HL-60/S4 (cell line): ENCODE data around the gene TTLL12.
"Not testable (repeated sequence)": the region's sequence is repeated elsewhere in the genome, so short reads cannot be mapped to it uniquely, and the experiment has no call there.

Source experiments
- in situ Hi-C: fragments of 300-500 bp; cut with MboI; formaldehyde crosslinking; loops from 2 replicates; pipeline ENCODE4 v1.14.3; 2022; ENCODE audit warnings: low sequenced_read_pairs

The TTLL12 gene

DNA sequence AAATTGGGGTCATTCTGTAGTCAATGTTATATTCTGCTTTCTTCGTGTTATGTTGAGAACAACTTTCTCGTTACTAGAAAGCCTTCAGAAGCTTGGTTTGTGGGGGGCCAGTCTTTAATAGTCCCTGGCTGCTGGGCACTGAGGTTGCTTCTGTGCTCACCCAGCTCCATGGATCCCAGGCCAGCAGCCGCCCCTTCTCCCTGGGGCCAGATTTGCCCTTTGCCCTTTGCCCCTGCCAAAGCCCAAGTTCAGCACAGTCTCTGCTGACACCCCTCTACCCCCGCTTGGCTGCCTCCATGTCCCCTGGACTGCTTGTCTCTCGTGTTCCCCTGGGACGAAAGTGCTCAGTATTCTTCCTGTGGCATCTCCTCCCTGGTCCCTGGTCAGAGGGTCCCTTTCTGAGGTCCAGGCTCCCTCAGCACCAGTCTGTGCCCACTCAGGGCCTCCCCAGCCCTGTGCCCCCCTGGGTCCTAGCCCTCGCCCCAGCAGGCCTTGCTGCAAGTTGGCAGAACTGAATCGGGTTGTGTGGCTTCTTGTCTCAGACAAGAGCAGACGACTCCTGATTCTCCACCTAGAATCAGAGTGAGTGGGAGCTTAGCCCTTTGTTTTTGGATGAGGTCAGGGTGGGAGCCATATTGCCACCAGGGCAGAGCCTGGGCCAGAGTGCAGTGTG is 28.9 kb downstream of the TTLL12 start:
- in situ Hi-C loops: no loop called here

DNA sequence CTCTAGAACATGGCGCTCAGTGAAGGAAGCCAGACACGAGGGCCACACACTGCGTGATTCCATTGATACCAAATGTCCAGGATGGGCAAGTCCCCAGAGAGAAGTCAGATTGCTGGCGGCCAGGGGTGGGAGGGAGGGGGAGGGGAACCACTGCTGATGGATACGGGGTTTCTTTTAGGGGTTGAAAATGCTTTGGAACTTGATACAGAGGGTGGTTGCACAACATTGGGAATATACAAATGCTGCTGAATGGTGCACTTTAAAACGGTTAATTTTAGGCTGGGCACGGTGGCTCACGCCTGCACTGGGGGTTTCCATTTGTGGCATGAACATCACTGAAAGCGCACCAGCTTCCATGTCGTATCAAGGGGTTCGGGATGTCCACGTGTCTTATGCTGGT is 30.5 kb downstream of the TTLL12 start:
- in situ Hi-C loops: no loop called here

DNA sequence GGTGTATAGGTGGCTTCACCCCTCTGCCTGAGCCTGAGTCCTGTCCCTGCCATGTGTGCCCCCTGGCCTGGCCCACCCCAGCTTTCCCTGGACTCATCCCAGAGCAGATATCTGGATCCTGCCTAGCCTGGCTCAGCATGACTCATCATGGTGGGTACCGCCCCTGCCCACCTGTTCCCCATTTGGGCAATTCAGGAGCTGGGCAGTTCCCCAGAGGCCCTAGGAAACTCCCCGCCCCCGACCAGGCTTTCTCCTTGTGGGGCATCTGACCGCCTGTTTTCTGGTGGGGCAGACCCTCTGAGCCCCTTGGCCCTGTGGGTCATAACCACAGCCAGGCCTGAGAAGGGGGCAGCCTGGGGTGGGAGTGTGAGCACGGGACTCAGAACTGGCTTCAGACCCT is 31.1 kb downstream of the TTLL12 start:
- in situ Hi-C loops: no loop called here

DNA sequence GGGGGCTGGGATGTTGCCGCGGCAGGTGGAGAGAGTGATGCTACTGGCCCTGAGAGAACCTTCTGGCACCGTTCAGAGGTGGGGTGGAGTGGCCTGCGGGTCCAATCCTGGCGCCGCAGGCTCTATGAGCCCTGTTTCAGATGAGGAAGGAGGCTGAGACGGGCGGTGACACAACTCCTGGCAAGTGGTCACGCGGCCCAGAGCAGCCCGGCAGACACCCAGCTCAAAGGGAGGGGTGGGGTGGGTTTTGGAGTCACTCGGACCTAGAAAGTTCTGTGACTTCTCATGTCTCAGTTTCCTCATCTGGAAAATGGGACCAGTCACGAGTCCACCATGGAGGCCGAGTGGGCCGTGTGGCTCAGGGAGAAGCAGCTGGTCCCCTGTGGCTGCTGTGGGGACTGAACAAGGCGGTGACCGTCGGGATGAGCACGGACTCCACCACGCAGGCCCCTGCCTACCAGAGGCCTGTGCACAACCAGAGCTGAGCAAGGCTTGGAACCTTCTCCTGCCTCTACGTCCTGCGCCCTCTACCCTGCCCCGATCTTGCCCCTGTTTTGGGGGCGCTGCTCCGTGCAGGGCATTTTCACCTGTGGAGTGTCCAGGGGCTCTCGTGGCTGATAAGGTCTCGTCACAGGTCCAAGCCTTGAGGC is 31.9 kb downstream of the TTLL12 start:
- in situ Hi-C loops: no loop called here

DNA sequence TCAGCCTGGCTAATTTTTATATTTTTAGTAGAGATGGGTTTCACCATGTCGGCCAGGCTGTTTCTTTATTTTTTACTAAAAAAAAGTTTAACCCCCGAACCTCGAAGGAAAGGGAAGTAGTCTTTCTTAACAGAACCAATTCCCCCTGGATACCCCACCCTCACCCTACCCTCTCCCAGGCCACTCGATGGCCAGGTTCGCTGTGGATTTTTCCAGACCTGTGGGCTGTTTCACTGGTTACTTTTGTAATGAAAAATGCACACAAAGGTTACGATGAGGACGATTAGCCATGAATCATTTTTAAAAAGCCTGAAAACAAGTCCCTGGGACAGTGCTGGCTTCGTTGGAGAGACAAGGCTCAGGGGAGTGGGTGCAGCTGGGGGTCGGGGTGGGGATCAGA is 33.0 kb downstream of the TTLL12 start:
- in situ Hi-C loops: no loop called here

DNA sequence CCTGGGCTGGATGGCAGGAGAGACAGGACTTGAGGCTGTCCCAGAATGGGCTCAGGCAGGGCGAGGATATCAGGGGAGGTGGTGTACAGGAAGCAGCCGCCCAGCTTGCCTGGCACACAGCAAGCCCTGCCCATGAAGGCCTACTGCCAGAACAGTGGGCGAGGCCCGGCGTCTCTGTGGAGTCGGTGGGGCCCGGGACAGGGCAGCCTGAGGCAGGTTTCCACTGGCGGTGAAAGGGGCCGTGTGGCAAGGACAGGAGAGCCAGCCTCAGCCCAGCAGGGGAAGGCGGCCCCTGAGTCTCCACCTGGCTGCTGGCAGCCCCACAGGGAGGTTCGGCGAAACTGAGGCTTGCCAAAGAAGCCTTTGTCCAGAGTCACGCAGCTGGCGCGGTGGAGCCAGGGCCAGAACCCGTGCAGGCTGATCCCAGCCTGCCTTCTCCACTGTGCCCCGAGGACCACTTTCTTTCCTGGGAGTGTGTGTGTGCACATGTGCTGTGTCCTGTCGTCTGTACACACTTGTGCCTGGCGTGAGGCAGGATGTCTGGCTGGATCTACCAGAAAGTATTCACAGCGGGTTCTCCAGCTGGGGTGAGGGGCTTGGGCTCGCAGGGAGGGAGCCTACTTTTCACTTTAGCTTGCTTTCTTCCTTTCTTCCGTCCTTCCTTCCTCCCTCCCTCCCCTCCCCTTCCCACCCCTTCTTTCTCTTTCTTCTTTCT is 34.4 kb downstream of the TTLL12 start:
- in situ Hi-C loops: no loop called here

DNA sequence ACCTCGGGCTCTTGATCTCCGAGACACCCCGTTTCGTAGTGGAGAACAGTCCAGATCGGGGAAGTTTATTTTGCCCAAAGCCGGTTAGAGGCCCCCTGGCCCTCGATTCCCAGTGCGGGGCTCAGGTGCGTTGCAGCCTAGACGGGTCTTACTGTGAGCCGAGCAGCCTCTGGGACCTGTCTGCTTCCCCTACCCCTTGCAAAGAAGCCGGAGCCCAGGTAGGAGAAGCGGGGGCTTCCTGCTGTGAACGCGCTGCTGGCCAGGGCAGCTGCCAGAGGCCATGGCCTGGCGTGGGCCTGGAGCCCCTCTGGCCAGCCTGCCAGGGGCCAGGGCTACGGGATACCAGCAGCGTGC is 35.0 kb downstream of the TTLL12 start:
- in situ Hi-C loops: no loop called here

DNA sequence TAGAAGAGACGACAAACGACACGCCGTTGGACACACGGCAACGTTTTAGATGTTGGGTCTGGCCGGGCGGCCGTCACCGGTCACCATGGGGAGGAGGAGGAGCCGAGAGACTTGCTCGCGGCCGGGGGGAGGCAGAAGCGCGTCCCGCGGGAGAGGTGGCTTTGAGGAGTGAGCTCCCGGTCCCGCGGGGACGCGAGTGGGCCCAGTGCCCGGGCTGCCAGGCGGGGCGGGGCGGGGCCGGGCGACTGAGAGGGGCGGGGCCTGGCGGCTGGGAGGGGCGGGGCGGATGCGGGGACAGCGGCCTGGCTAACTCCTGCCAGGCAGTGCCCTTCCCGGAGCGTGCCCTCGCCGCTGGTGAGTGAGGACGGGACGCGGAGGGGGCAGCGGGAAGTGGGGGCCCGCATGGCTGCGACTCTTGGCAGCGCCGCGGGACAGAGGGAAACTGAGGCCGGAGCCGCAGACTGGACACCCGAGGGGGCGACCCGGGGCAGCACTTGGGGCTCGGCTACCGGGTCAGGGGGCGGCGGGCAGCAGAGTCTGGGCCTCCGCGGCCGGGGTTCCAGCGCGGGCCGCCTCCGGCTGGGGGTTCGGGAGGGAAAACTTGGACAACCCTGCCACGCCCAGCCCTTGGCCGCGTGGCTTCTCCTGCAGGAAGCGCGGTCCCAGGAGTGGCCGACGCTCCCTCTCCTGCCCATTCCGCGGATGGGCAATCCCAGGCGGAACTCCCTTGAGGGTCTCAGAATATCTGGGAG is 35.5 kb downstream of the TTLL12 start, which contains the start of gene TSPO:
TSPO (plus strand) TSS at position 309 of the 752 bp plus-strand sequence. CDS start 7,680 bp downstream, outside the sequence.
- in situ Hi-C loops: no loop called here

DNA sequence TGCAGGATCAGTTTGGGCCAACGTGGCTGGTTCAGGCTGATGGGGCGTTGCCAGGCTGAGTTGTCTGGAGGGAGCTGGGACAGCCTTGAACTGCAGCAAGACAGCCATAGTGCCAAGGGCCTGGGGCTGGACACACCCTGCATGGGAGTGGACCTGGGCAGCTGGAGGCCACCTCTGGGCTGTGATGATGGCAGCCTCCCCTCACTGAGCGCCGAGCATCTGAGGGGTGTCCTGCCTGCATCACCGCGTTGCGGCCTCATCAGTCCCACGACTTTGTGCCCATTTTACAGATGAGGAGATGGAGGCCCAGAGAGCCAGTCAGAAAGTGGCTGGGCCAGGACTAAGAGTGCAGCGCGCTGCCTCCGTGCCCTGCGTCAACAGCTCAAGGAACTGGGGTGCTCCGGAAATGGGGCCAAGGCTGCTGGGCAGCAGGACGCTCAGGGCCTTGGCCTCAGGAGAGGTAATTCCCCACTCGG is 36.2 kb downstream of the TTLL12 start:
- in situ Hi-C loops: no loop called here

DNA sequence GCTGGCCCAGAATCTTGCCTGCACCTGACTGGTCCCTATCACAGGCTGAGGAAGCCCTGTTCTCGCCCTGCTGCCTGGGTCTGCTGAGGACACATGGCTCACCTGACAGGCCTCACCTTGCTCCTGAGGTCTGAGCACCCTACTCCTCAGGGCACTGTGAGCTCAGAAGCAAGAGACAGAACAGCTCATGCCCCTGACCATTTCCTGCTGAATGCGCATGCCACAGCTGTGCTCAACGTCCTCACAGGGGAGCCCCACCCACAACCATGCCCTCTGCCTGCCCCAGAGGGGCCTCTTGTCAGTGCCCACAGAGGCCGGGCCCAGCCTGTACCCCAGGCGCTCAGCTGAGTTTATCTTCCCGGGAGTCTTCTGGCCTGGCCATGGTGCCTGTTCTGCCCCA is 38.4 kb downstream of the TTLL12 start:
- in situ Hi-C loops: no loop called here

DNA sequence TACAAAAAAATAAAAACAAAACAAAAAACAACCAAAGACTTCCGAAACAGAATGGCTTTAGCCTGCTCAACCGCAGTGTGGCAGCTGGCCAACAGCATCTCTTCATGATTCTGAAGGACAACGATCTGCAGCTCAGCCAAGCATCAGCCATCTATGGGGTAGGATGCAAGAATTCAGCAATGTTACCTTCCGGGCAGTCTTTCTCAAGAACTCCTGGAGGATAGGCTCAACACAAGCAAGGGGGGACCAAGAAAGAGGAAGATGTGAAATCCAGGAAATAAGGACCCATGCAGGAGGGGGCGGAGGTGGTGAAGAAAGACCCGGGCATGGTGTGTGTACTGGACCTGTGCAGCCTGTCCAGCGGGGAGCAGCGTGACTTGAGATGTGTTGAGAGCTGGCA is 39.1 kb downstream of the TTLL12 start:
- in situ Hi-C loops: no loop called here

DNA sequence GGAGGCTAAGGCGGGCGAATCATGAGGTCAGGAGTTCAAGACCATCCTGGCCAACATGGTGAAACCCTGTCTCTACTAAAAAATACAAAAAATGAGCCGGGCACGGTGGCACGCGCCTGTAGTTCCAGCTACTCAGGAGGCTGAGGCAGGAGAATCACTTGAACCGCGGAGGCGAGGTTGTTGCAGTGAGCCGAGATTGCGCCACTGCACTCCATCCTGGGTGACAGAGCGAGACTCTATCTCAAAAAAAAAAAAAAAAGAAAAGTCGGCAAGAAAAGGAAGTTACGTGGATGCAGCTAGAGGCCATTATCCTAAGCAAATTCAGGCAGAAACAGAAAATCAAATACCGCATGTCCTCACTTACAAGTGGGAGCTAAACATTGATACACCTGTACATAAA is 40.6 kb downstream of the TTLL12 start:
- in situ Hi-C loops: not testable (repeated sequence)

DNA sequence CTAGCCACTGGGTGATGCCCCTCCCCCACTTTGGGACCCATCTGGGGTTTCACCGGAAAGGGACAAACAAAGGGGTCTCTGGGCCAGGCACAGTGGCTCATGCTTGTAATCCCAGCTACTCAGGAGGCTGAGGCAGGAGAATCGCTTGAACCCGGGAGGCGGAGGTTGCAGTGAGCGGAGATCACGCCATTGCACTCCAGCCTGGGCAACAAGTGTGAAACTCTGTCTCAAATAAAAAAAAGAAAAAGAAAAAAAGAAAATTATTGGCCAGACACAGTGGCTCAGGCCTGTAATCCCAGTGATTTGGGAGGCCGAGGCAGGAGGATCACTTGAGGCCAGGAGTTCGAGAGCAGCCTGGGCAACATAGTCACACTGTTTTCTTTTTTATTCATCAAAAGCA is 41.6 kb downstream of the TTLL12 start:
- in situ Hi-C loops: not testable (repeated sequence)

DNA sequence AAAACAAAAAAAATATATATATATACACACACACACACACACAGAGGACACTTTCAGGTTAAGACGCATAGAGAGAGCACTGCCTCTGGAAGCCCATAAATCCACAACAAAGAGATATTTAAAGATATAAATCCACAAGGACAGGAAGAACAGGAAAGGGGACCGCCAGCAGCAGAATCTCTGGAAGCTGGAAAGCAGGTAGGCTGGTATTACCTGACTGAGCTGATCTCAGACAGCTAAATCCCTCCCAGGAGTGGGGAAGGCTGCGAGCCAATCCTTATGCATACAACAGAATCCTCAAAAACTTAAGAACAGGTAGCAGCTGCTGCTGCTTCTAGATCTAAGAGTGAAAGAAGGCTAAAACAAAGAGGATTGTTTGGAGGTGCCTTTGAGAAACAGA is 42.0 kb downstream of the TTLL12 start:
- in situ Hi-C loops: no loop called here

DNA sequence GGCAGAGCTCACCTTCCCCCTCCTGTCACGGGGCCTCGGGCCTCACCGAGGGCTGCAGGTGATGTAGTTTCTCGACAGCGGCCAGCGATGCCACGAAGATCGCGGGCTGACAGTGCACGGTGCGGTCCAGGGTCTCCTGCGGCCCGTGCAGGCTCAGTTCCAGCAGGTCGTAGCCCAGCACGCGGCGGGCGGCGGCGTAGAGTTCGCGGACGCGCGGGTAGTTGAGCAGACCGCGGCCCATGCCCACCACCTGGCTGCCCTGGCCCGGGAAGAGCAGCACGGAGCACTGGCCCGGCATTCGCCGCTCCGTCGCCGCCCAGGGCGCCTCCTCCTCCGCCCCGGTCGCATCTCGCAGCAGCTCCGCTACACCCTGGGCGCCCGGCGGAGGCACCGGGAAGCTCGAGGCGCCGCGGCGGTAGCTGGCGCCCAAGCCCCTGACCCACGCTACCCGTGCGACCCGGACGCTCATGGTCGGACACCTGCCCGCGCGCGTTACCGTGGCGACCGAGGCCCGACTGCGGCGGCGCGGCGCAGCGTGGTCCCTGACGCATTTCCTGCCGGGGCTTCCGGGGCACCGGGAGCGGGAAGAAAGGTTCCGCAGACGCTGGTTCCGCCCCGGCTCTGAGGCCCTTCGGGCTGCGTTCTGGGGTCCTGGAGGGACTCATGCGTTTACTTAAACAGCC is 43.9 kb downstream of the TTLL12 start, which contains the start of gene MCAT:
MCAT (minus strand) TSS at position 519 of the 683 bp plus-strand sequence; CDS start at position 469, 50 bp downstream.
- in situ Hi-C loops: no loop called here

DNA sequence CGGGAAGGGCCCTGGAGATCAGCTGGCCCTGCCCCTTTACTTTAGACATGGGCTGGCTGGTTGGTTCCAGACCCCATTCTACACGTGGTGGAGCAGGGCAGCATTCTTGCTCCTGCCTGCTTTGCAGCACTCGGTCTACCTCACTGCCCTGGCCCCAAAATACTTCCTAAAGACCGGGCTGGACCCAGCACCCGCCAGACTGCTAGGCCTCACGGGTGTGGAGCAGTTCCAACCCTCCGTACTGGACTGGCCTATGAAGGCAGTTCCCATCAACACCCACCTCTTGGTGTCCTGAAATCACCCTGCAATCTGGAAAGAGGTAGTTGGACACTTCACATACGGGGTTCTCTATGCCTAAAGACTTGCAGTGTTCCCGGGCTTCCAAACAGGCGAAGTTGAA is 50.1 kb downstream of the TTLL12 start:
- in situ Hi-C loops: no loop called here

DNA sequence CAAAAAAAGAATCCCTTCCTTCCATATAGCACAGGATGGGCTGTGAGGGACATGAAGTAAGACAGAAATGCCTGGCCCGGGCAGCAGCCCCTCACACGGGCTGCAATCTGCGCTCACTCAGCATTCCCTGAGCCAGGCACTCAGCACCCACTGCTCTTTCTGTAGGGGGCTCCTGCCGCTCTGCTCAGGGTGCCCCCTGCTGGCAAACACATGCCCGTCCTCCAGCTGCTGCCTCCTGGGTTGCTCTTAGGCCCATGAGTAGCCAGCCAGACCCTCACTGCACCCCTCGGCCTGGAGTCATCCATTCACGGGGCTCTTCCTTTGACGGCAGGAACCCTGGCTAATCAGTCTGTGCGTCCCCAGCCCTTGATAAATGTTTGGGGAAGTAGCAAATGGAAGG is 50.7 kb downstream of the TTLL12 start:
- in situ Hi-C loops: no loop called here

DNA sequence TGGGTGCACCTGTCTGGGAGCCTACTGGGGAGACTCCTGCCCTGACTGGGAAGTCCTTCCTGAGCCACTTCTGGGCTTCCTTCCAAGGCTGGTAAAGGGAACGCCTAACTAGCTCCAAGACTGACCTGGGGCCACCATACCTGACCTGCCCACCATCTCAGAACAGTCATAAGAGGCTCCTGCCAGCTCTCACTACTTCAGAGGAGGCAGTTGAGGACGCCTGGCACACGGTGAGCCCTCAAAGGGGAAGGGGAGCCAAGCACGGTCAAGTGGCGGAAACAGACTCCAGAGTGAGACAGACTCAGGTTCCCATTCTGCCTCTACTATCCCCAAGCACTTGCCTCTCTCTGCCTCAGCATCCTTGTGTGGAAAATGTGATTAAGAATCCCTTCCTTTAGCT is 51.4 kb downstream of the TTLL12 start:
- in situ Hi-C loops: no loop called here

DNA sequence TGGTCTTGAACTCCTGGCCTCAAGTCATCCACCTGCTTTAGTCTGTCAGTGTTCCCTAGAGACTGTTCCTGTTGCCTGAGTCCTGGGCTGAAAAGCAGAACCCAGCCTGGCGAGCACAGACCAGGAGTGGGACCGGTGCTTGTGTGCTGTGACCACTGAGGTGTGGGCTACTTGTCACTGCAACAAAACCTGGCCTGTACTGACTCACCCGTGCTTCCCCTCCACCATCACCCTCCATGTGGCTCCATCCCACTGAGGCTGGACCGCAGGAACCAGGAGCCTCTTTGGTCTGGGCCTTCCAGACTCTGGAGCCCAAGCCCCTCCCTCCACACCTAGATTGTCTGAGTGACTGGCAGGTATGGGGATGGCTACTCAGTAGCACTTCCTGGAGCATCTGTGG is 52.4 kb downstream of the TTLL12 start:
- in situ Hi-C loops: no loop called here

DNA sequence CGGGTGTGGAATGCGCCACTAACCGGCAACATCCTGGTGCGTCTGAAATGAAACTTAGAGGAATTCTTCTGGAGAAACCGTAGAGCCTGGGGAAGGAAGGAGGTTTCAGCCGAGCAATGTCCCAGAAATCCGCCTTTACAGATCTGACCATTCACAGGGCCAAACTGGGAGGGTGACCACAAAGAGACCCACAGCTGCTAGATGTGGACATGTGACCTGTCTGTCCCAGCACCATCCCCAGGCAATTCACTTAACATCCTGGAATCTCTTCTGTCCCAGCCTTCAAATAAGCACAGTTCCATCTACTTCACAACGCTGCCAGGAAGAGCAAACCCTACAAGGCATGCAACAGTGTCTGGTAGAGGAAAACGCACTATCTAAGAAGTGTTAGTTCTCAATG is 53.5 kb downstream of the TTLL12 start:
- in situ Hi-C loops: no loop called here
